ENCODE data around the gene MYO16. TPM values are rescaled to one million over a fixed set of nuclear protein-coding genes. Genes with fewer than 3 reads are reported as not detected.
A peak's percentile ranks its signal among the peaks of the same experiment; 100 is the strongest.

The MYO16 gene
- total and polyA plus RNA-seq, 2 of the 4 experiments (the other 2 are of a cell fraction): under 0.01 to 0.03 TPM

DNA sequence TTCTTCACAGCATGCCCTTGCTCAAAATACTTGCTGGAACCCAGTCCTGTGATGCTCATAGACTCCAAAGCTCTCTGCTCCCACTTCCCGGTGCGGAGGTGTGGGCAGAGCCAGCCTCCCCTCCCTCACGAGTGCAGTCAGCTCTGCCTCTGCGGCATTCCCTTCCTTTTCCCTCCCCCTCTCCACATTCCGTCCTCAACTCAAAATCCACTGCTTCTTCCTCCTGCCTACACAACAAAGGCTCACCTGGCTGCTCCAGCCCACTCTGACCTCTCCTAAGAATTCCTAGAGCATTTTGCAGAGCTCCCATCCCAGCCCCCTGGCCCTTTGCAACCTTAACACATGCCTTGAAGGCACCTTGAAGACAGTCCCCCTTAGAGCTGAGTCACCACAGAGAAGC lies 527.9 kb downstream of the MYO16 start:
- Histone ChIP-seq H4K5ac (ENCODE audit: low read depth, low read length) (peak overlapping the region; percentile 22; the same call in 1 of the 2 replicates), H3K9me3 (ENCODE audit: control insufficient read depth, insufficient read depth, low read length) (no peaks in the 10 kb centered on the region), H3K27ac (ENCODE audit: insufficient read depth, low read length) (peak overlapping the region; percentile 11; the same call in 1 of the 2 replicates), H3K27me3 (ENCODE audit: control insufficient read depth, insufficient read depth, low read length) (no peaks in the 10 kb centered on the region), H3K4me2 (ENCODE audit: low read depth, low read length) (no peak overlapping the region), H2BK5ac (ENCODE audit: low read depth, low read length, poor library complexity, severe bottlenecking) (peak overlapping the region; percentile 58), H2AK5ac (ENCODE audit: low read depth, low read length) (peak overlapping the region; percentile 95), H3K23ac (ENCODE audit: low read depth, low read length) (no peak overlapping the region), H4K8ac (ENCODE audit: low read depth in 2 of 2, low read length in 2 of 2) (peak overlapping the region; percentile 86 to 96), H4K91ac (ENCODE audit: insufficient read depth, low read depth, low read length) (peak overlapping the region; percentile 98), H2BK120ac (ENCODE audit: low read depth, low read length) (peak overlapping the region; percentile 99), H3K9ac (ENCODE audit: low read depth, low read length) (no peak overlapping the region), H3K4ac (ENCODE audit: low read depth, low read length) (peak overlapping the region; percentile 99), H2BK15ac (ENCODE audit: low read depth, low read length) (peak overlapping the region; percentile 97; the same call in 2 of the 3 replicates), H3K18ac (ENCODE audit: low read depth, low read length) (peak overlapping the region; percentile 18; the same call in 1 of the 2 replicates), H2AFZ (replicated peaks; ENCODE audit: low read length, poor library complexity) (peak overlapping the region; percentile 71), H3K79me1 (ENCODE audit: low read depth in 1 of 2, low read length in 2 of 2) (no peaks in the 10 kb centered on the region), H3K4me1 (ENCODE audit: control insufficient read depth, insufficient read depth, low read length) (peaks cover 23% of the 10 kb centered on the region), H3K4me3 (ENCODE audit: insufficient read depth, low read depth, low read length) (no peak overlapping the region), H3K9me1 (ENCODE audit: insufficient read depth, low read length) (peaks cover 21% of the 10 kb centered on the region), H3K56ac (ENCODE audit: extremely low read depth, insufficient read depth, low read length) (peak overlapping the region; percentile 89; the same call in 1 of the 2 replicates), H3K36me3 (ENCODE audit: control insufficient read depth, insufficient read depth, low read length) (no peaks in the 10 kb centered on the region), H2BK20ac (ENCODE audit: low read depth, low read length) (peak overlapping the region; percentile 97), H3K14ac (replicated peaks; ENCODE audit: low read depth, low read length) (peak overlapping the region; percentile 5), H4K20me1 (ENCODE audit: insufficient read depth, low read length) (no peaks in the 10 kb centered on the region), H2AK9ac (replicated peaks; ENCODE audit: low read depth, low read length, poor library complexity) (peak overlapping the region; percentile 51)
- DNase-seq (no peak), ATAC-seq (ENCODE audit: low read depth) (no peak)
- WGBS, 2 experiments (ENCODE audit: extremely low coverage in 2 of 2, insufficient read length in 1 of 2): 90% methylated on average over 2 of the region's 5 CpGs; no CpG with 5 or more reads in 1 of the 2 experiments
- TF ChIP-seq, protein P1, sequence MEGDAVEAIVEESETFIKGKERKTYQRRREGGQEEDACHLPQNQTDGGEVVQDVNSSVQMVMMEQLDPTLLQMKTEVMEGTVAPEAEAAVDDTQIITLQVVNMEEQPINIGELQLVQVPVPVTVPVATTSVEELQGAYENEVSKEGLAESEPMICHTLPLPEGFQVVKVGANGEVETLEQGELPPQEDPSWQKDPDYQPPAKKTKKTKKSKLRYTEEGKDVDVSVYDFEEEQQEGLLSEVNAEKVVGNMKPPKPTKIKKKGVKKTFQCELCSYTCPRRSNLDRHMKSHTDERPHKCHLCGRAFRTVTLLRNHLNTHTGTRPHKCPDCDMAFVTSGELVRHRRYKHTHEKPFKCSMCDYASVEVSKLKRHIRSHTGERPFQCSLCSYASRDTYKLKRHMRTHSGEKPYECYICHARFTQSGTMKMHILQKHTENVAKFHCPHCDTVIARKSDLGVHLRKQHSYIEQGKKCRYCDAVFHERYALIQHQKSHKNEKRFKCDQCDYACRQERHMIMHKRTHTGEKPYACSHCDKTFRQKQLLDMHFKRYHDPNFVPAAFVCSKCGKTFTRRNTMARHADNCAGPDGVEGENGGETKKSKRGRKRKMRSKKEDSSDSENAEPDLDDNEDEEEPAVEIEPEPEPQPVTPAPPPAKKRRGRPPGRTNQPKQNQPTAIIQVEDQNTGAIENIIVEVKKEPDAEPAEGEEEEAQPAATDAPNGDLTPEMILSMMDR (conservative IDR thresholded peaks at IDR 0.05; ENCODE audit: low read depth, low read length): no peak
- no peak for TF ChIP-seq CEBPB (IDR thresholded peaks at IDR 0.05; ENCODE audit: low read depth, low read length)
- TF ChIP-seq, protein P2, sequence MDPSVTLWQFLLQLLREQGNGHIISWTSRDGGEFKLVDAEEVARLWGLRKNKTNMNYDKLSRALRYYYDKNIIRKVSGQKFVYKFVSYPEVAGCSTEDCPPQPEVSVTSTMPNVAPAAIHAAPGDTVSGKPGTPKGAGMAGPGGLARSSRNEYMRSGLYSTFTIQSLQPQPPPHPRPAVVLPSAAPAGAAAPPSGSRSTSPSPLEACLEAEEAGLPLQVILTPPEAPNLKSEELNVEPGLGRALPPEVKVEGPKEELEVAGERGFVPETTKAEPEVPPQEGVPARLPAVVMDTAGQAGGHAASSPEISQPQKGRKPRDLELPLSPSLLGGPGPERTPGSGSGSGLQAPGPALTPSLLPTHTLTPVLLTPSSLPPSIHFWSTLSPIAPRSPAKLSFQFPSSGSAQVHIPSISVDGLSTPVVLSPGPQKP (IDR thresholded peaks at IDR 0.05; ENCODE audit: borderline replicate concordance, low read depth, low read length): no peak
- TF ChIP-seq POLR2A (IDR thresholded peaks at IDR 0.05; ENCODE audit: low read depth, low read length): no peak
- no peak for TF ChIP-seq MAFK (IDR thresholded peaks at IDR 0.05; ENCODE audit: low read depth, low read length)
- TF ChIP-seq, protein P3, sequence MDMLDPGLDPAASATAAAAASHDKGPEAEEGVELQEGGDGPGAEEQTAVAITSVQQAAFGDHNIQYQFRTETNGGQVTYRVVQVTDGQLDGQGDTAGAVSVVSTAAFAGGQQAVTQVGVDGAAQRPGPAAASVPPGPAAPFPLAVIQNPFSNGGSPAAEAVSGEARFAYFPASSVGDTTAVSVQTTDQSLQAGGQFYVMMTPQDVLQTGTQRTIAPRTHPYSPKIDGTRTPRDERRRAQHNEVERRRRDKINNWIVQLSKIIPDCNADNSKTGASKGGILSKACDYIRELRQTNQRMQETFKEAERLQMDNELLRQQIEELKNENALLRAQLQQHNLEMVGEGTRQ (IDR thresholded peaks at IDR 0.05; ENCODE audit: low read depth, low read length): no peak
- TF ChIP-seq NFE2L2 (IDR thresholded peaks at IDR 0.05; ENCODE audit: low read depth, low read length): no peak
- no peak for TF ChIP-seq CHD1 (IDR thresholded peaks at IDR 0.05; ENCODE audit: low read depth, low read length)
- TF ChIP-seq RCOR1 (IDR thresholded peaks at IDR 0.05; ENCODE audit: insufficient replicate concordance, low read length): no peak
- no peak for TF ChIP-seq RFX5 (IDR thresholded peaks at IDR 0.05; ENCODE audit: low read depth, low read length)
- TF ChIP-seq BHLHE40 (IDR thresholded peaks at IDR 0.05; ENCODE audit: low read depth, low read length): no peak
- no peak for TF ChIP-seq RAD21 (IDR thresholded peaks at IDR 0.05; ENCODE audit: low read length)
- no peak for TF ChIP-seq FOS (IDR thresholded peaks at IDR 0.05; ENCODE audit: low read depth, low read length)
- no peak for TF ChIP-seq SMC3 (IDR thresholded peaks at IDR 0.05; ENCODE audit: low read depth, low read length)
- no peak for TF ChIP-seq MAZ (IDR thresholded peaks at IDR 0.05; ENCODE audit: borderline replicate concordance, low read depth, low read length)
- no peak for TF ChIP-seq MXI1 (IDR thresholded peaks at IDR 0.05; ENCODE audit: borderline replicate concordance, low read depth, low read length)
- ChIA-PET CTCF (interaction anchor here (1.1 kb wide), 1 partner anchor 182 kb away, joined by 3 read pairs; no protein-coding TSS in a partner anchor), POLR2A (ENCODE audit: unreplicated experiment) (interaction anchor here (0.6 kb wide), 1 partner anchor 47 kb away, joined by 4 read pairs; no protein-coding TSS in a partner anchor)
- intact Hi-C loops (cut with micrococcal nuclease): loop anchor here (5.0 kb wide), 1 partner anchor 85 kb away; no protein-coding TSS in a partner anchor
- in situ Hi-C loops (cut with MboI; ENCODE audit: low sequenced_read_pairs): no loop called here
- BruUV-seq (replicated peaks): no TSS peak
- dilution Hi-C loops (cut with HindIII; ENCODE audit: low sequenced_read_pairs, unreplicated experiment): no loop called here
